Smooth muscle cell (in vitro differentiated cells): Measurements from ENCODE around the gene NAGS. TPM values are rescaled to one million over a fixed set of nuclear protein-coding genes. Genes with fewer than 3 reads are reported as not detected.

Source experiments
- DNase-seq: peaks from one replicate; lab custom pipeline; 2025; ENCODE audit not compliant: unreplicated experiment; lab: John Stamatoyannopoulos, UW
- H2AFZ ChIP-seq: fragments of 200-600 bp; sonication (generic); 2 replicates; pipeline ENCODE4 v1.6.0; 2016; ENCODE audit warnings: antibody characterized with exemption, low read depth, mild to moderate bottlenecking
- H3F3A ChIP-seq: fragments of 200-600 bp; sonication (generic); 2 replicates; pipeline ENCODE4 v1.6.0; 2017; ENCODE audit warnings: antibody characterized with exemption, low read depth
- H3K27ac ChIP-seq: fragments of 200-600 bp; sonication (generic); 2 replicates; pipeline ENCODE4 v1.5.1; 2016; ENCODE audit warnings: low read depth, mild to moderate bottlenecking
- H3K27me3 ChIP-seq: fragments of 200-600 bp; sonication (generic); 2 replicates; pipeline ENCODE4 v1.6.1; 2016; ENCODE audit warnings: low read depth, mild to moderate bottlenecking
- H3K36me3 ChIP-seq: fragments of 200-600 bp; sonication (generic); 2 replicates; pipeline ENCODE4 v1.5.1; 2016; ENCODE audit warnings: low read depth
- H3K4me1 ChIP-seq: fragments of 200-600 bp; sonication (generic); 2 replicates; pipeline ENCODE4 v1.5.1; 2016; ENCODE audit warnings: low read depth
- H3K4me2 ChIP-seq: fragments of 200-600 bp; sonication (generic); 2 replicates; pipeline ENCODE4 v1.6.0; 2016; ENCODE audit warnings: mild to moderate bottlenecking
- H3K4me3 ChIP-seq: fragments of 200-600 bp; sonication (generic); 2 replicates; pipeline ENCODE4 v1.5.1; 2016; ENCODE audit warnings: mild to moderate bottlenecking
- H3K79me2 ChIP-seq: fragments of 200-600 bp; sonication (generic); 2 replicates; pipeline ENCODE4 v1.6.0; 2016; ENCODE audit warnings: low read depth, mild to moderate bottlenecking
- H3K9ac ChIP-seq: fragments of 200-600 bp; sonication (generic); 2 replicates; pipeline ENCODE4 v1.6.0; 2016; ENCODE audit warnings: low read depth
- H3K9me3 ChIP-seq: fragments of 200-600 bp; sonication (generic); replicated peaks from 2 replicates; pipeline ENCODE4 v1.5.1; 2016; ENCODE audit warnings: low read depth
- H4K20me1 ChIP-seq: fragments of 200-600 bp; sonication (generic); 2 replicates; pipeline ENCODE4 v1.6.0; 2016; ENCODE audit warnings: low read depth
- WGBS: methylation state at CpG from one replicate; pipeline ENCODE4 v1.1.7; 2016; ENCODE audit warnings: low lambda C conversion rate; 5-methylcytosine and 5-hydroxymethylcytosine counted together
- polyA plus RNA-seq: library from polyadenylated mRNA; unstranded; fragments of >200 nt; fragmentation: Nextera tagmentation; extraction: Ambion mirVana; gene quantifications from 2 replicates; pipeline ENCODE4 v1.2.1, GENCODE V29; 2016
- total RNA-seq: library from RNA; depleted of rRNA; stranded (reverse); fragments of >200 nt; gene quantifications from 2 replicates; pipeline ENCODE4 v1.2.3, GENCODE V29; 2014
- TF ChIP-seq, protein P1 (sequence below): fragments of 200-600 bp; sonication (generic); IDR thresholded peaks from 2 replicates; pipeline ENCODE4 v1.5.1; 2017; ENCODE audit warnings: borderline replicate concordance, mild to moderate bottlenecking, antibody characterized with exemption; ENCODE audit not compliant: insufficient read depth, poor library complexity, severe bottlenecking

NAGS gene
- total and polyA plus RNA-seq, 2 experiments from 2014 or later: 1.3 to 1.5 TPM

DNA sequence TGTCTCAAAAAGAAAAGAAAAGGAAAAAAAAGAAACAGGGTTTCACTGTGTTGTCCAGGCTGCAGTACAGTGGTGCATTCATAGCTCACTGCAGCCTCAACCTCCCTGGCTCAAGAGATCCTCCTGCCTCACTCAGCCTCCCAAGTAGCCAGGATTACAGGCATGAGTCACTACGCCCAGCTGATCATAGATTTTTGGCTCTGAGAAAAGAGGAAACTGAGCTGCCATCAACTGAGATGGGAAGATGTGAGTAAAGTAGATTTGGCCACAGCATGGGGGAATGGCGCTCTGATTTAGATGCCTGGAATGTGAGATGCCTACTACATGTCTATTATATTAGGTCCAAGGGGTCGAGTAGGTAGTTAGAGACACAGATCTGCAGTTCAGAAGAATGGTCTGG lies 5.9 kb upstream of the NAGS start:
- 78% methylated on average over 3 of the region's 3 CpGs for WGBS
- Histone ChIP-seq H3K4me1 (no peaks in the 10 kb centered on the region), H3F3A (no peaks in the 10 kb centered on the region), H3K27ac (no peak overlapping the region), H3K36me3 (no peaks in the 10 kb centered on the region), H3K27me3 (peaks cover 25% of the 10 kb centered on the region), H2AFZ (no peak overlapping the region), H3K9ac (no peak overlapping the region), H4K20me1 (no peaks in the 10 kb centered on the region), H3K4me2 (no peak overlapping the region), H3K4me3 (no peak overlapping the region), H3K79me2 (no peaks in the 10 kb centered on the region), H3K9me3 (no peaks in the 10 kb centered on the region)
- DNase-seq: no peak
- TF ChIP-seq, protein P1, sequence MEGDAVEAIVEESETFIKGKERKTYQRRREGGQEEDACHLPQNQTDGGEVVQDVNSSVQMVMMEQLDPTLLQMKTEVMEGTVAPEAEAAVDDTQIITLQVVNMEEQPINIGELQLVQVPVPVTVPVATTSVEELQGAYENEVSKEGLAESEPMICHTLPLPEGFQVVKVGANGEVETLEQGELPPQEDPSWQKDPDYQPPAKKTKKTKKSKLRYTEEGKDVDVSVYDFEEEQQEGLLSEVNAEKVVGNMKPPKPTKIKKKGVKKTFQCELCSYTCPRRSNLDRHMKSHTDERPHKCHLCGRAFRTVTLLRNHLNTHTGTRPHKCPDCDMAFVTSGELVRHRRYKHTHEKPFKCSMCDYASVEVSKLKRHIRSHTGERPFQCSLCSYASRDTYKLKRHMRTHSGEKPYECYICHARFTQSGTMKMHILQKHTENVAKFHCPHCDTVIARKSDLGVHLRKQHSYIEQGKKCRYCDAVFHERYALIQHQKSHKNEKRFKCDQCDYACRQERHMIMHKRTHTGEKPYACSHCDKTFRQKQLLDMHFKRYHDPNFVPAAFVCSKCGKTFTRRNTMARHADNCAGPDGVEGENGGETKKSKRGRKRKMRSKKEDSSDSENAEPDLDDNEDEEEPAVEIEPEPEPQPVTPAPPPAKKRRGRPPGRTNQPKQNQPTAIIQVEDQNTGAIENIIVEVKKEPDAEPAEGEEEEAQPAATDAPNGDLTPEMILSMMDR: no peak

- WGBS: 79% methylated on average over 4 of the region's 4 CpGs
- no peaks in the 10 kb centered on the region for H3K9me3 ChIP-seq
- no peak overlapping the region for H3K27ac ChIP-seq
- TF ChIP-seq, protein P1: no peak
- no peak overlapping the region for H3K9ac ChIP-seq
- H3K27me3 ChIP-seq: peaks cover 30% of the 10 kb centered on the region
- DNase-seq: no peak
- H2AFZ ChIP-seq: no peak overlapping the region
- no peaks in the 10 kb centered on the region for H3K36me3 ChIP-seq
- no peaks in the 10 kb centered on the region for H3K4me1 ChIP-seq
- no peak overlapping the region for H3K4me3 ChIP-seq
- H4K20me1 ChIP-seq: no peaks in the 10 kb centered on the region
- H3K4me2 ChIP-seq: no peak overlapping the region
- no peaks in the 10 kb centered on the region for H3K79me2 ChIP-seq
- no peaks in the 10 kb centered on the region for H3F3A ChIP-seq
Observed at GRCh38 chr17:43999024-43999423, 5.4 kb upstream of the NAGS start.

DNA sequence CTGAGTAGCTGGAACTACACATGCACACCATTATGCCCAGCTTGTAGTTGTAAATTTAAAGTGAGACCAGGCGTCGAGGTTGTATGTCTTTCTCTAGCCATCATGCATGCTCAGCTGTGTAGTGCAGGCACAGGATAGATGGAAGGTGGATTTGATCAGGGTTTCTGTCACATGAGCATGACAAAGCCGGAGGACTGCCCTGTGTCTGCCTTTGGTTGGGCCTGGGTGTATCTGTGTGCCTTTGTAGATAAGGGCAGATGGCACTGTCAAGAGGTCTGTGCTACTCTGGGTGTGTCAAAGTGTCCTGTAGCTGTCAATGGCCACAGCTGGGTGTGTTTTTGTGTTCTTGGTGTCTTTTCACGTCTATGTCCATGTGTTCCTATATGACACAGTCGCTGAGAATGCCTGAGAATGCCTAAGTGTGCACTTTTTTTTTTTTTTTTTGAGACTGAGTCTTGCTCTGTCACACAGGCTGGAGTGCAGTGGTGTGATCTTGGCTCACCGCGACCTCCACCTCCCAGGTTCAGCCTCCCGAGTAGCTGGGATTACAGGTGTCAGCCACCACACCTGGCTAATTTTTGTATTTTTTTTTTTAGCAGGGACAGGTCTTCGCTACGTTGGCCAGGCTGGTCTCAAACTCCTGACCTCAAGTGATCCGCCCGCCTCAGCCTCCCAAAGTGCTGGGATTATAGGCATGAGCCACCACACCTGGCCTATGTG lies 4.1 kb upstream of the NAGS start:
- H3K9me3 ChIP-seq: no peaks in the 10 kb centered on the region
- H3K4me1 ChIP-seq: peaks cover 8% of the 10 kb centered on the region
- no peaks in the 10 kb centered on the region for H4K20me1 ChIP-seq
- H3F3A ChIP-seq: no peaks in the 10 kb centered on the region
- H3K4me2 ChIP-seq: no peak overlapping the region
- DNase-seq: no peak
- no peak overlapping the region for H3K4me3 ChIP-seq
- no peak overlapping the region for H3K27ac ChIP-seq
- H2AFZ ChIP-seq: no peak overlapping the region
- H3K36me3 ChIP-seq: no peaks in the 10 kb centered on the region
- no peak overlapping the region for H3K9ac ChIP-seq
- no peaks in the 10 kb centered on the region for H3K79me2 ChIP-seq
- TF ChIP-seq, protein P1: no peak
- WGBS: 90% methylated on average over 12 of the region's 12 CpGs
- H3K27me3 ChIP-seq: peaks cover 33% of the 10 kb centered on the region
